K562 (cell line): ENCODE data around the gene CNTN4. TPM values are rescaled to one million over a fixed set of nuclear protein-coding genes. Genes with fewer than 3 reads are reported as not detected.

Experiments
- ATAC-seq: fragments of 200-7000 bp; cut with Tn5 transposase; 3 replicates; pipeline ENCODE4 v1.9.1; 2020; ENCODE audit warnings: moderate library complexity
- BruUV-seq: library from RNA; stranded (reverse); fragments of 400-500 nt; replicated peaks from 2 replicates; lab custom pipeline; 2021; lab: Mats Ljungman, UMichigan
- CTCF ChIA-PET: fragments of 300-600 bp; formaldehyde crosslinking; extraction: SDS; loops from one replicate; lab custom pipeline; 2021; ENCODE audit warnings: low intra/inter-chr PET ratio; lab: Yijun Ruan, JAX
- POLR2A ChIA-PET: fragments of 300-600, 350-650 bp; sonication (Branson Sonifier 250); formaldehyde crosslinking; extraction: SDS; loops from one replicate; lab custom pipeline; 2021; ENCODE audit warnings: antibody characterized with exemption, inconsistent platforms; lab: Yijun Ruan, JAX
- DNase-seq, 4 experiments: peaks; one replicate each; pipeline versions ENCODE4 v3.0.0 to v3.0.0-alpha.2; 2011 to 2018; ENCODE audit warnings: low spot score in 3 of 4, mixed read lengths in 3 of 4; ENCODE audit errors: extremely low read depth in 1 of 4
- FAIRE-seq: peaks from 2 replicates; lab custom pipeline; 2011; peaks lifted over from hg19 to GRCh38; lab: Jason Lieb, UNC
- H2AFZ ChIP-seq: 2 replicates; pipeline ENCODE4 v1.6.0; 2011; ENCODE audit warnings: low read depth, low read length, control low read depth, inconsistent platforms
- H3K27ac ChIP-seq: fragments of 200-600 bp; 3 replicates; pipeline ENCODE4 v1.8.0; 2011; ENCODE audit warnings: low read depth, mild to moderate bottlenecking, control low read depth, inconsistent platforms, low read length, moderate library complexity, mixed read lengths; ENCODE audit errors: extremely low read depth
- H3K27me3 ChIP-seq, 2 experiments: fragments of 300-600 bp in 1 of 2; 2 replicates in 1 of 2; 3 replicates in 1 of 2; pipeline versions ENCODE4 v1.6.0 to v1.8.0; 2011; ENCODE audit warnings: inconsistent platforms in 2 of 2, low read length in 2 of 2, mild to moderate bottlenecking in 1 of 2, mixed read lengths in 1 of 2, moderate library complexity in 1 of 2; ENCODE audit not compliant: control insufficient read depth in 2 of 2, insufficient read depth in 2 of 2
- H3K36me3 ChIP-seq: fragments of 300-600 bp; 3 replicates; pipeline ENCODE4 v1.8.0; 2011; ENCODE audit warnings: mild to moderate bottlenecking, low read length, inconsistent platforms; ENCODE audit not compliant: control insufficient read depth, insufficient read depth
- H3K4me1 ChIP-seq, 2 experiments: fragments of 200-600 bp in 1 of 2; replicated peaks in 1 of 2; 2 replicates in 1 of 2; 3 replicates in 1 of 2; pipeline versions ENCODE4 v1.5.1 to v1.8.0; 2011; ENCODE audit warnings: inconsistent platforms in 2 of 2, low read length in 2 of 2, mild to moderate bottlenecking in 1 of 2, mixed read lengths in 1 of 2, moderate library complexity in 1 of 2; ENCODE audit not compliant: control insufficient read depth in 2 of 2, insufficient read depth in 2 of 2
- H3K4me2 ChIP-seq: 2 replicates; pipeline ENCODE4 v1.6.1; 2011; ENCODE audit warnings: low read length, control low read depth, inconsistent platforms, mixed read lengths; ENCODE audit not compliant: insufficient read depth
- H3K4me3 ChIP-seq: fragments of 200-600 bp; sonication (generic), shearing (Covaris generic); 2 replicates; pipeline ENCODE4 v1.5.1; 2016; ENCODE audit warnings: control low read depth, inconsistent platforms
- H3K79me2 ChIP-seq: fragments of 200-600 bp; 3 replicates; pipeline ENCODE4 v1.8.0; 2011; ENCODE audit warnings: low read length, inconsistent platforms; ENCODE audit not compliant: control insufficient read depth, insufficient read depth
- H3K9ac ChIP-seq, 2 experiments: 2 replicates each; pipeline versions ENCODE4 v1.6.0 to v1.6.1; 2011; ENCODE audit warnings: low read depth in 2 of 2, low read length in 2 of 2, control low read depth in 1 of 2, inconsistent platforms in 1 of 2, mild to moderate bottlenecking in 1 of 2, mixed read lengths in 1 of 2; ENCODE audit not compliant: insufficient read depth in 1 of 2
- H3K9me1 ChIP-seq: one replicate; pipeline ENCODE4 v1.6.0; 2011; ENCODE audit warnings: inconsistent platforms, mild to moderate bottlenecking, low read length, moderate library complexity; ENCODE audit not compliant: control insufficient read depth, insufficient read depth
- H3K9me3 ChIP-seq: replicated peaks from 2 replicates; pipeline ENCODE4 v1.5.1; 2011; ENCODE audit warnings: low read depth, low read length, inconsistent platforms; ENCODE audit not compliant: control insufficient read depth, insufficient read depth
- H4K20me1 ChIP-seq: replicated peaks from 2 replicates; pipeline ENCODE4 v1.6.1; 2011; ENCODE audit warnings: low read length, inconsistent platforms, mixed read lengths; ENCODE audit not compliant: control insufficient read depth, insufficient read depth
- ARID2 ChIP-seq: fragments of 450-650 bp; IDR thresholded peaks from 2 replicates; pipeline ENCODE4 v1.6.1; 2017; ENCODE audit warnings: antibody characterized with exemption, mild to moderate bottlenecking
- BCL6 ChIP-seq: fragments of 250-450 bp; sonication (Bioruptor Pico); IDR thresholded peaks from 2 replicates; pipeline ENCODE4 v1.4.0; 2020
- ETS1 ChIP-seq: conservative IDR thresholded peaks from 2 replicates; pipeline ENCODE4 v1.6.1; 2011; ENCODE audit warnings: low read depth, mild to moderate bottlenecking, low read length; ENCODE audit not compliant: control insufficient read depth
- FOS ChIP-seq: IDR thresholded peaks from 3 replicates; pipeline ENCODE4 v1.6.1; 2011; ENCODE audit not compliant: insufficient read length; ENCODE audit errors: extremely low read depth
- GABPB1 ChIP-seq: sonication (generic); formaldehyde crosslinking; IDR thresholded peaks from 2 replicates; pipeline ENCODE4 v1.8.0; 2022; ENCODE audit warnings: mild to moderate bottlenecking, missing genetic modification reagents
- HNRNPUL1 ChIP-seq: fragments of 200-400 bp; formaldehyde crosslinking; IDR thresholded peaks from 2 replicates; pipeline ENCODE4 v1.6.1; 2017; ENCODE audit warnings: low read length
- HOXB6 ChIP-seq: fragments of 250-450 bp; sonication (Bioruptor Pico); IDR thresholded peaks from 2 replicates; pipeline ENCODE4 v1.5.1; 2022; ENCODE audit warnings: mild to moderate bottlenecking, borderline replicate concordance
- KHSRP ChIP-seq: fragments of 450-650 bp; IDR thresholded peaks from 2 replicates; pipeline ENCODE4 v1.6.1; 2017
- MAFK ChIP-seq: IDR thresholded peaks from 2 replicates; pipeline ENCODE4 v1.6.1; 2011; ENCODE audit warnings: low read length, improper control_type of control experiment
- PBX2 ChIP-seq, 2 experiments: IDR thresholded peaks in 1 of 2; conservative IDR thresholded peaks in 1 of 2; 2 replicates each; pipeline ENCODE4 v1.6.1; 2016; ENCODE audit warnings: low read depth in 2 of 2, mild to moderate bottlenecking in 1 of 2, missing compliant biosample characterization in 1 of 2, missing genetic modification characterization in 1 of 2, moderate library complexity in 1 of 2
- POLR2AphosphoS2 ChIP-seq: IDR thresholded peaks from 2 replicates; pipeline ENCODE4 v1.6.1; 2012; ENCODE audit warnings: low read length, improper control_type of control experiment
- RBM14 ChIP-seq: fragments of 200-400 bp; formaldehyde crosslinking; IDR thresholded peaks from 2 replicates; pipeline ENCODE4 v1.6.1; 2018; ENCODE audit warnings: low read depth, mild to moderate bottlenecking, low read length, moderate library complexity, borderline replicate concordance; ENCODE audit not compliant: insufficient read depth
- SNIP1 ChIP-seq: fragments of 450-650 bp; IDR thresholded peaks from 2 replicates; pipeline ENCODE4 v1.7.1; 2017; ENCODE audit warnings: low read depth, mild to moderate bottlenecking
- TAF7 ChIP-seq: fragments of 450-650 bp; IDR thresholded peaks from 2 replicates; pipeline ENCODE4 v1.6.1; 2016; ENCODE audit warnings: missing genetic modification characterization, missing compliant biosample characterization
- ZNF124 ChIP-seq: sonication (generic); formaldehyde crosslinking; IDR thresholded peaks from 2 replicates; pipeline ENCODE4 v1.8.1; 2022; ENCODE audit warnings: missing genetic modification reagents
- ZNF184 ChIP-seq: sonication (generic); formaldehyde crosslinking; IDR thresholded peaks from 2 replicates; pipeline ENCODE4 v1.5.0; 2020; ENCODE audit warnings: missing genetic modification reagents
- WGBS: fragments of 100-300 bp; shearing (Covaris generic); methylation state at CpG from one replicate; pipeline ENCODE4 v1.1.6; 2016; ENCODE audit warnings: low coverage, mixed read lengths; ENCODE audit not compliant: insufficient coverage; ENCODE audit errors: missing lambda C conversion rate; 5-methylcytosine and 5-hydroxymethylcytosine counted together
- in situ Hi-C: fragments of 300-500 bp; cut with MboI; formaldehyde crosslinking; loops from 4 replicates; pipeline ENCODE4 v1.15.0; 2018; ENCODE audit warnings: inconsistent platforms, mixed read lengths
- intact Hi-C: fragments of 100-400 bp; cut with micrococcal nuclease; formaldehyde crosslinking; loops from 2 replicates; pipeline ENCODE4 v1.14.2; 2022
- polyA plus RNA-seq, 8 experiments: library from polyadenylated mRNA; depleted of rRNA in 4 of 8; stranded (reverse) in 5 of 8; unstranded in 3 of 8; fragments of >200 nt; fragmentation: Nextera tagmentation in 2 of 8; fragmentation: Illumina TruSeq in 1 of 8; extraction: Ambion mirVana in 2 of 8; extraction: Trizol in 1 of 8; gene quantifications; 2 replicates each; pipeline versions ENCODE4 v1.2.1 to v1.2.3, GENCODE V29; 2011 to 2014; ENCODE audit warnings: inconsistent platforms in 1 of 8, missing spikeins in 1 of 8
- total RNA-seq, 7 experiments: library from RNA; depleted of rRNA in 6 of 7; stranded (reverse); fragments of >200 nt in 6 of 7; fragmentation: Illumina TruSeq in 2 of 7; extraction: Trizol in 2 of 7; gene quantifications; 2 replicates each; pipeline versions ENCODE4 v1.2.1 to v1.2.3, GENCODE V29; 2011 to 2021; ENCODE audit warnings: low replicate concordance in 1 of 7

Gene CNTN4
- total and polyA plus RNA-seq, 9 of the 15 experiments (the other 6 are each of a cell fraction or from before 2014, with no cell fraction given): not detected

- Histone ChIP-seq H3K4me2 (no peak overlapping the region), H3K36me3 (no peaks in the 10 kb centered on the region), H3K4me3 (no peak overlapping the region), H3K9me3 (peaks cover 3% of the 10 kb centered on the region; the same call in 1 of the 2 replicates), H3K9me1 (no peaks in the 10 kb centered on the region), H3K79me2 (no peaks in the 10 kb centered on the region), H3K9ac (no peak overlapping the region), H3K27me3 (no peaks in the 10 kb centered on the region), H2AFZ (no peak overlapping the region), H4K20me1 (no peaks in the 10 kb centered on the region), H3K4me1 (no peaks in the 10 kb centered on the region), H3K27ac (no peak overlapping the region)
- in situ Hi-C loops (no loop called here), intact Hi-C loops (no loop called here)
- TF ChIP-seq HOXB6 (no peak), ZNF124 (CRISPR knock-in tag) (no peak), ARID2 (no peak), FOS (no peak), PBX2 (CRISPR knock-in tag; IDR thresholded peaks at IDR 0.05; ENCODE audit: low read depth) (no peak), PBX2 (tag; conservative IDR thresholded peaks at IDR 0.05; ENCODE audit: low read depth) (no peak), MAFK (no peak), POLR2AphosphoS2 (no peak), HNRNPUL1 (no peak), GABPB1 (no peak), KHSRP (no peak), BCL6 (no peak), ETS1 (no peak), TAF7 (tag) (no peak), RBM14 (no peak), ZNF184 (CRISPR knock-in tag) (no peak), SNIP1 (no peak)
- CTCF ChIA-PET: no interaction called here
- ATAC-seq (no peak), DNase-seq (no peak), FAIRE-seq (no peak)
- WGBS: 0% methylated on average over 3 of the region's 3 CpGs
- no TSS peak for BruUV-seq
- POLR2A ChIA-PET: no interaction called here
These were observed 608.2 kb downstream of the CNTN4 start for GRCh38 chr3:2706836-2707210.
